K562 (cell line): ENCODE measurements around the gene NPAS2. TPM values are rescaled to one million over a fixed set of nuclear protein-coding genes. Genes with fewer than 3 reads are reported as not detected.

Source experiments
- ATF7 ChIP-seq: fragments of 450-650 bp; IDR thresholded peaks from 2 replicates; pipeline ENCODE4 v1.7.1; 2014; ENCODE audit warnings: mild to moderate bottlenecking, moderate library complexity
- BRD9 ChIP-seq: fragments of 450-650 bp; IDR thresholded peaks from 2 replicates; pipeline ENCODE4 v1.6.1; 2018; ENCODE audit warnings: low read depth; ENCODE audit not compliant: partially characterized antibody
- FOXK2 ChIP-seq, 2 experiments: fragments of 450-650 bp; IDR thresholded peaks in 1 of 2; conservative IDR thresholded peaks in 1 of 2; 2 replicates each; pipeline ENCODE4 v1.6.1; 2016; ENCODE audit warnings: low read depth in 2 of 2, mild to moderate bottlenecking in 1 of 2
- GATAD2A ChIP-seq: fragments of 450-650 bp; IDR thresholded peaks from 2 replicates; pipeline ENCODE4 v1.6.1; 2017
- MAFF ChIP-seq: IDR thresholded peaks from 2 replicates; pipeline ENCODE4 v1.6.1; 2012; ENCODE audit warnings: low read length, improper control_type of control experiment
- SMARCE1 ChIP-seq: fragments of 450-650 bp; IDR thresholded peaks from 2 replicates; pipeline ENCODE4 v1.7.1; 2016; ENCODE audit warnings: mild to moderate bottlenecking
- polyA plus RNA-seq, 8 experiments: library from polyadenylated mRNA; depleted of rRNA in 4 of 8; stranded (reverse) in 5 of 8; unstranded in 3 of 8; fragments of >200 nt; fragmentation: Nextera tagmentation in 2 of 8; fragmentation: Illumina TruSeq in 1 of 8; extraction: Ambion mirVana in 2 of 8; extraction: Trizol in 1 of 8; gene quantifications; 2 replicates each; pipeline versions ENCODE4 v1.2.1 to v1.2.3, GENCODE V29; 2011 to 2014; ENCODE audit warnings: inconsistent platforms in 1 of 8, missing spikeins in 1 of 8
- total RNA-seq, 7 experiments: library from RNA; depleted of rRNA in 6 of 7; stranded (reverse); fragments of >200 nt in 6 of 7; fragmentation: Illumina TruSeq in 2 of 7; extraction: Trizol in 2 of 7; gene quantifications; 2 replicates each; pipeline versions ENCODE4 v1.2.1 to v1.2.3, GENCODE V29; 2011 to 2021; ENCODE audit warnings: low replicate concordance in 1 of 7
- TF ChIP-seq, protein P1 (sequence below): IDR thresholded peaks from 2 replicates; pipeline ENCODE4 v1.6.1; 2014; ENCODE audit warnings: antibody characterized with exemption
- TF ChIP-seq, protein P2 (sequence below): IDR thresholded peaks from 2 replicates; pipeline ENCODE4 v1.6.1; 2011; ENCODE audit not compliant: insufficient read length; ENCODE audit errors: extremely low read depth

NPAS2 gene
- total and polyA plus RNA-seq, 9 of the 15 experiments (the other 6 are each of a cell fraction or from before 2014, with no cell fraction given) = 0.06 to 0.29 (median 0.07) TPM; not detected in 5

DNA sequence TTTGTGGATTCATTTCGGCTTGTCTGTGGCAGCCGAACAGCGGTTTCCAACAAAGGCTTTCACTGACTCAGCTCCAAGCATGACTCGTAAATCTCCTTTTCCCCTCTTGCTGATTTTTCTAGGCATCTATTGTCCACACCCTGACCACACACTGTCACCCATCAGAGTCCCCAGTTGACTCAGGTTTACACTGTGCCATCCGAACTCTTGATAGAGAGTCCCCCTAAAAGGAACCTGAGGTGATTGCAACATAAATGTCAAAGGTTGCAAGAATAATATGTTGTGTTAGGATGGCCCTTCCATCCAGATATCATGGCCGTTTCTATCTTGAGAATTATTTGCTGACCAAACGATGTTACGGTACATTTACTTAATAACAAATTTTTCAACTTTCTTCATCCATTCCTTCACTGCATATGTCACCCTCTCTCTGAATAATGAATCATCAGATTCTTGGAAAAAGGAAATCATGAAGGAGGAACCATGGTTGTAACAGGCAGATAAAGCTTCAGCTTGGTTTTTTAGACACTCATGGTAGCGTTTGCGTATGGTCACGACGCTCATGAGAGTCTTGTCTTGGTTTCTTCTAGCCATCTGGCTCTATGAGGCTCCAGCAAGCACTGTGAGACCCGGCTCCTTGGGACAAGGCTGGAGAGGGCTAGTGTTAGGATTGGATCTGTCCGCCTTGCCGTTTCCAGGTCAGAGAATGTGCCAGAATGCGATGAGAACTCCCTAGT, 72.1 kb downstream of the NPAS2 start (continued):
- TF ChIP-seq, protein P1, sequence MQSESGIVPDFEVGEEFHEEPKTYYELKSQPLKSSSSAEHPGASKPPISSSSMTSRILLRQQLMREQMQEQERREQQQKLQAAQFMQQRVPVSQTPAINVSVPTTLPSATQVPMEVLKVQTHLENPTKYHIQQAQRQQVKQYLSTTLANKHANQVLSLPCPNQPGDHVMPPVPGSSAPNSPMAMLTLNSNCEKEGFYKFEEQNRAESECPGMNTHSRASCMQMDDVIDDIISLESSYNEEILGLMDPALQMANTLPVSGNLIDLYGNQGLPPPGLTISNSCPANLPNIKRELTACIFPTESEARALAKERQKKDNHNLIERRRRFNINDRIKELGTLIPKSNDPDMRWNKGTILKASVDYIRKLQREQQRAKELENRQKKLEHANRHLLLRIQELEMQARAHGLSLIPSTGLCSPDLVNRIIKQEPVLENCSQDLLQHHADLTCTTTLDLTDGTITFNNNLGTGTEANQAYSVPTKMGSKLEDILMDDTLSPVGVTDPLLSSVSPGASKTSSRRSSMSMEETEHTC = no peak
- peak; percentile 79; the same call in 1 of the 2 replicates for TF ChIP-seq SMARCE1
- TF ChIP-seq FOXK2 (conservative IDR thresholded peaks at IDR 0.05 in 1 of 2, IDR thresholded peaks at IDR 0.05 in 1 of 2; ENCODE audit: low read depth in 2 of 2) = peak in 1 of 2 experiments; percentile 46; a peak in 1 of 4 replicates
- peak; percentile 64; the same call in 1 of the 2 replicates for TF ChIP-seq GATAD2A
- peak; percentile 73 for TF ChIP-seq ATF7
- TF ChIP-seq, protein P2, sequence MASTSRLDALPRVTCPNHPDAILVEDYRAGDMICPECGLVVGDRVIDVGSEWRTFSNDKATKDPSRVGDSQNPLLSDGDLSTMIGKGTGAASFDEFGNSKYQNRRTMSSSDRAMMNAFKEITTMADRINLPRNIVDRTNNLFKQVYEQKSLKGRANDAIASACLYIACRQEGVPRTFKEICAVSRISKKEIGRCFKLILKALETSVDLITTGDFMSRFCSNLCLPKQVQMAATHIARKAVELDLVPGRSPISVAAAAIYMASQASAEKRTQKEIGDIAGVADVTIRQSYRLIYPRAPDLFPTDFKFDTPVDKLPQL = no peak
- peak; percentile 47; the same call in 1 of the 2 replicates for TF ChIP-seq MAFF
- no peak for TF ChIP-seq BRD9
